Transverse colon (tissue), 4 donors: Measurements from ENCODE around the gene BAG1.

Source experiments
- EP300 ChIP-seq: sonication (generic); formaldehyde crosslinking; IDR thresholded peaks from one replicate; pipeline ENCODE4 v1.6.1; 2017; ENCODE audit warnings: antibody characterized with exemption, low read depth
- POLR2A ChIP-seq: fragments of 450-650 bp; IDR thresholded peaks from one replicate; pipeline ENCODE4 v1.6.1; 2016; ENCODE audit warnings: antibody characterized with exemption, mild to moderate bottlenecking, moderate library complexity
- POLR2AphosphoS5 ChIP-seq, 3 donors: sonication (generic); formaldehyde crosslinking; IDR thresholded peaks; one replicate each; pipeline ENCODE4 v1.6.1; 2016; ENCODE audit warnings: antibody characterized with exemption in 3 of 3
- TF ChIP-seq, protein P1 (sequence below), 5 experiments: fragments of 200-600 bp in 3 of 5; fragments of 450-650 bp in 2 of 5; sonication (generic) in 3 of 5; IDR thresholded peaks; 1 replicate in 2 of 5; 2 replicates in 3 of 5; pipeline ENCODE4 v1.5.1; 2016 to 2017; ENCODE audit warnings: antibody characterized with exemption in 5 of 5, inconsistent platforms in 3 of 5, mild to moderate bottlenecking in 2 of 5, moderate library complexity in 1 of 5

DNA sequence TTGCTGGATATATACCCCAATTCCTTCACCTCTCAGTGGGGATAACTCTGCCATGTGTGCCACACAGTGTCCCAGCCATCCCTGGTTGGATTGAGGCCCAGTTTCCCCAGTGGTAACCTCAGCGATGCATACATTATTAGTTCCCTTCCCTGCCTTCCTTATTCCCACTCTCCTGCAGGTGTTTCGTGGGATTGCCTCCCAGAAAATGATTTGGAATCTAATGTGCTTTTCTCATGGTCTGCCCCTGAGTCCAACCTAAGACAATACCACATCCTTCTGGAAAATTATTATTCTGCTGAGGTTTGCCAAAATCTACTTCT, 32.9 kb downstream of the BAG1 start:
- TF ChIP-seq, protein P1, sequence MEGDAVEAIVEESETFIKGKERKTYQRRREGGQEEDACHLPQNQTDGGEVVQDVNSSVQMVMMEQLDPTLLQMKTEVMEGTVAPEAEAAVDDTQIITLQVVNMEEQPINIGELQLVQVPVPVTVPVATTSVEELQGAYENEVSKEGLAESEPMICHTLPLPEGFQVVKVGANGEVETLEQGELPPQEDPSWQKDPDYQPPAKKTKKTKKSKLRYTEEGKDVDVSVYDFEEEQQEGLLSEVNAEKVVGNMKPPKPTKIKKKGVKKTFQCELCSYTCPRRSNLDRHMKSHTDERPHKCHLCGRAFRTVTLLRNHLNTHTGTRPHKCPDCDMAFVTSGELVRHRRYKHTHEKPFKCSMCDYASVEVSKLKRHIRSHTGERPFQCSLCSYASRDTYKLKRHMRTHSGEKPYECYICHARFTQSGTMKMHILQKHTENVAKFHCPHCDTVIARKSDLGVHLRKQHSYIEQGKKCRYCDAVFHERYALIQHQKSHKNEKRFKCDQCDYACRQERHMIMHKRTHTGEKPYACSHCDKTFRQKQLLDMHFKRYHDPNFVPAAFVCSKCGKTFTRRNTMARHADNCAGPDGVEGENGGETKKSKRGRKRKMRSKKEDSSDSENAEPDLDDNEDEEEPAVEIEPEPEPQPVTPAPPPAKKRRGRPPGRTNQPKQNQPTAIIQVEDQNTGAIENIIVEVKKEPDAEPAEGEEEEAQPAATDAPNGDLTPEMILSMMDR (IDR thresholded peaks at IDR 0.05) = no peak
- TF ChIP-seq POLR2A = no peak
- no peak for TF ChIP-seq EP300
- no peak for TF ChIP-seq POLR2AphosphoS5 (IDR thresholded peaks at IDR 0.05)
